ENCODE measurements around the gene MEN1. TPM values are rescaled to one million over a fixed set of nuclear protein-coding genes. Genes with fewer than 3 reads are reported as not detected.
"Not testable (repeated sequence)": the region's sequence is repeated elsewhere in the genome, so short reads cannot be mapped to it uniquely, and the experiment has no call there.

Gene MEN1
- total RNA-seq, 4 donors from 2014 or later = 26.9 to 46.6 (median 36.1) TPM

GRCh38 chr11:64823568-64824119 lies 13.3 kb upstream of the MEN1 start:
- Histone ChIP-seq H3K27me3 (no peaks in the 10 kb centered on the region), H3K36me3 (peaks cover 30% of the 10 kb centered on the region), H3K27ac (no peak overlapping the region), H3K9me3 (no peaks in the 10 kb centered on the region), H3K4me1 (no peaks in the 10 kb centered on the region), H3K4me3 (no peak overlapping the region)
- no peak for DNase-seq (ENCODE audit: low spot score in 2 of 2)
- 73% methylated on average over 11 of the region's 11 CpGs for WGBS
- TF ChIP-seq POLR2AphosphoS5 (IDR thresholded peaks at IDR 0.05) (no peak), POLR2A (IDR thresholded peaks at IDR 0.05) (no peak), EP300 (IDR thresholded peaks at IDR 0.05) (no peak), CTCF (IDR thresholded peaks at IDR 0.05) (no peak)

- Histone ChIP-seq H3K27ac (no peak overlapping the region), H3K27me3 (no peaks in the 10 kb centered on the region), H3K4me1 (no peaks in the 10 kb centered on the region), H3K4me3 (no peak overlapping the region), H3K9me3 (no peaks in the 10 kb centered on the region), H3K36me3 (no peaks in the 10 kb centered on the region)
- DNase-seq (ENCODE audit: low spot score in 2 of 2) = no peak
- TF ChIP-seq POLR2A (IDR thresholded peaks at IDR 0.05) (no peak), POLR2AphosphoS5 (IDR thresholded peaks at IDR 0.05) (no peak)
- WGBS = 84% methylated on average over 3 of the region's 3 CpGs
These were observed 7.1 kb upstream of the MEN1 start for GRCh38 chr11:64817476-64817875.

GRCh38 chr11:64815433-64815832 lies 5.1 kb upstream of the MEN1 start:
- not testable (repeated sequence) for H3K4me1 ChIP-seq; H3K27me3 ChIP-seq; DNase-seq (ENCODE audit: low spot score in 2 of 2); H3K9me3 ChIP-seq; H3K36me3 ChIP-seq; H3K27ac ChIP-seq; H3K4me3 ChIP-seq
- 87% methylated on average over 5 of the region's 5 CpGs for WGBS

GRCh38 chr11:64814712-64815187 lies 4.4 kb upstream of the MEN1 start:
- WGBS = 62% methylated on average over 7 of the region's 7 CpGs
- no peak for TF ChIP-seq POLR2AphosphoS5 (IDR thresholded peaks at IDR 0.05)
- TF ChIP-seq POLR2A (IDR thresholded peaks at IDR 0.05) = no peak
- TF ChIP-seq EP300 (IDR thresholded peaks at IDR 0.05) = no peak

GRCh38 chr11:64813826-64814225 lies 3.5 kb upstream of the MEN1 start:
- WGBS = 88% methylated on average over 5 of the region's 5 CpGs
- H3K27me3 ChIP-seq = no peaks in the 10 kb centered on the region
- no peak for TF ChIP-seq POLR2AphosphoS5 (IDR thresholded peaks at IDR 0.05)
- TF ChIP-seq EP300 (IDR thresholded peaks at IDR 0.05) = no peak
- TF ChIP-seq POLR2A (IDR thresholded peaks at IDR 0.05) = no peak
- TF ChIP-seq CTCF (IDR thresholded peaks at IDR 0.05) = no peak

More at GRCh38 chr11:64814712-64815187, 4.4 kb upstream of the MEN1 start:
- Histone ChIP-seq H3K9me3 (no peaks in the 10 kb centered on the region), H3K27me3 (no peaks in the 10 kb centered on the region), H3K36me3 (no peaks in the 10 kb centered on the region), H3K27ac (no peak overlapping the region), H3K4me3 (no peak overlapping the region), H3K4me1 (peaks cover 6% of the 10 kb centered on the region)
- no peak for DNase-seq (ENCODE audit: low spot score in 2 of 2)

GRCh38 chr11:64810891-64811272 lies 531 bp upstream of the MEN1 start:
- Histone ChIP-seq H3K27me3 (no peaks in the 10 kb centered on the region), H3K4me1 (peaks cover 15% of the 10 kb centered on the region), H3K4me3 (peak overlapping the region; percentile 70), H3K36me3 (peaks cover 21% of the 10 kb centered on the region), H3K9me3 (no peaks in the 10 kb centered on the region), H3K27ac (no peak overlapping the region)
- no peak for TF ChIP-seq EP300 (IDR thresholded peaks at IDR 0.05)
- TF ChIP-seq POLR2AphosphoS5 (IDR thresholded peaks at IDR 0.05) = no peak
- no peak for TF ChIP-seq POLR2A (IDR thresholded peaks at IDR 0.05)
- TF ChIP-seq CTCF (IDR thresholded peaks at IDR 0.05) = no peak
- WGBS = 52% methylated on average over 17 of the region's 17 CpGs
- DNase-seq (ENCODE audit: low spot score in 2 of 2) = no peak

More at GRCh38 chr11:64813826-64814225, 3.5 kb upstream of the MEN1 start:
- H3K27ac ChIP-seq = no peak overlapping the region
- no peak overlapping the region for H3K4me3 ChIP-seq
- no peak for DNase-seq (ENCODE audit: low spot score in 2 of 2)
- H3K4me1 ChIP-seq = peaks cover 15% of the 10 kb centered on the region
- H3K9me3 ChIP-seq = no peaks in the 10 kb centered on the region
- no peaks in the 10 kb centered on the region for H3K36me3 ChIP-seq
